ENCODE results near the gene ABCA12. TPM values are rescaled to one million over a fixed set of nuclear protein-coding genes. Genes with fewer than 3 reads are reported as not detected.

The ABCA12 gene
- total RNA-seq, 1 experiment from 2014 or later = 0.03 TPM

DNA sequence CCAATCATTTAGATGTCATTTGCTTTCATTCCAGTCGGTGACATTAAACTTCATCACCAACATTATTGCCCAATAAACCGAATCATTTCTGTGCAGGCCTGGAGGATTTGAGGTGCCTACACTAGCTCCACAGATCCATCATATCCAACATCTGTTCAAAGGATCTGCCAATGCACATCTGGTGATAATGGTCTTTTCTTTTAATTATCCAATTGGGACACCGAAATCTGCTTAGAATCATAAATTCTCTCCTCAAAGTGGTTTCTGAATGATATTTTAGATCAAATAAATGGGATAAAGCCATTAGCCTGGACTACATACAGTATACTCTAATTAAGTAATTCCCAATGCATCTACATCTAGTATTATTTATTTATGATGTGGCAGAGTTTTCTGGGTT, 85.6 kb downstream of the ABCA12 start:
- Histone ChIP-seq H3K4me1 (ENCODE audit: control insufficient read depth, insufficient read depth, low read length) (no peaks in the 10 kb centered on the region), H3K27me3 (ENCODE audit: control insufficient read depth, insufficient read depth, low read length) (no peaks in the 10 kb centered on the region), H3K36me3 (ENCODE audit: control insufficient read depth, insufficient read depth, low read length) (no peaks in the 10 kb centered on the region), H3K4me3 (ENCODE audit: low read depth in 2 of 2, low read length in 2 of 2) (no peak overlapping the region), H3K9me3 (ENCODE audit: control insufficient read depth, insufficient read depth, low read depth, low read length) (no peaks in the 10 kb centered on the region), H3K27ac (ENCODE audit: low read length) (no peak overlapping the region)
- ATAC-seq = no peak
- CTCF ChIA-PET = no interaction called here
- TF ChIP-seq, protein P1, sequence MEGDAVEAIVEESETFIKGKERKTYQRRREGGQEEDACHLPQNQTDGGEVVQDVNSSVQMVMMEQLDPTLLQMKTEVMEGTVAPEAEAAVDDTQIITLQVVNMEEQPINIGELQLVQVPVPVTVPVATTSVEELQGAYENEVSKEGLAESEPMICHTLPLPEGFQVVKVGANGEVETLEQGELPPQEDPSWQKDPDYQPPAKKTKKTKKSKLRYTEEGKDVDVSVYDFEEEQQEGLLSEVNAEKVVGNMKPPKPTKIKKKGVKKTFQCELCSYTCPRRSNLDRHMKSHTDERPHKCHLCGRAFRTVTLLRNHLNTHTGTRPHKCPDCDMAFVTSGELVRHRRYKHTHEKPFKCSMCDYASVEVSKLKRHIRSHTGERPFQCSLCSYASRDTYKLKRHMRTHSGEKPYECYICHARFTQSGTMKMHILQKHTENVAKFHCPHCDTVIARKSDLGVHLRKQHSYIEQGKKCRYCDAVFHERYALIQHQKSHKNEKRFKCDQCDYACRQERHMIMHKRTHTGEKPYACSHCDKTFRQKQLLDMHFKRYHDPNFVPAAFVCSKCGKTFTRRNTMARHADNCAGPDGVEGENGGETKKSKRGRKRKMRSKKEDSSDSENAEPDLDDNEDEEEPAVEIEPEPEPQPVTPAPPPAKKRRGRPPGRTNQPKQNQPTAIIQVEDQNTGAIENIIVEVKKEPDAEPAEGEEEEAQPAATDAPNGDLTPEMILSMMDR (IDR thresholded peaks at IDR 0.05) = no peak
- TF ChIP-seq, protein P2, sequence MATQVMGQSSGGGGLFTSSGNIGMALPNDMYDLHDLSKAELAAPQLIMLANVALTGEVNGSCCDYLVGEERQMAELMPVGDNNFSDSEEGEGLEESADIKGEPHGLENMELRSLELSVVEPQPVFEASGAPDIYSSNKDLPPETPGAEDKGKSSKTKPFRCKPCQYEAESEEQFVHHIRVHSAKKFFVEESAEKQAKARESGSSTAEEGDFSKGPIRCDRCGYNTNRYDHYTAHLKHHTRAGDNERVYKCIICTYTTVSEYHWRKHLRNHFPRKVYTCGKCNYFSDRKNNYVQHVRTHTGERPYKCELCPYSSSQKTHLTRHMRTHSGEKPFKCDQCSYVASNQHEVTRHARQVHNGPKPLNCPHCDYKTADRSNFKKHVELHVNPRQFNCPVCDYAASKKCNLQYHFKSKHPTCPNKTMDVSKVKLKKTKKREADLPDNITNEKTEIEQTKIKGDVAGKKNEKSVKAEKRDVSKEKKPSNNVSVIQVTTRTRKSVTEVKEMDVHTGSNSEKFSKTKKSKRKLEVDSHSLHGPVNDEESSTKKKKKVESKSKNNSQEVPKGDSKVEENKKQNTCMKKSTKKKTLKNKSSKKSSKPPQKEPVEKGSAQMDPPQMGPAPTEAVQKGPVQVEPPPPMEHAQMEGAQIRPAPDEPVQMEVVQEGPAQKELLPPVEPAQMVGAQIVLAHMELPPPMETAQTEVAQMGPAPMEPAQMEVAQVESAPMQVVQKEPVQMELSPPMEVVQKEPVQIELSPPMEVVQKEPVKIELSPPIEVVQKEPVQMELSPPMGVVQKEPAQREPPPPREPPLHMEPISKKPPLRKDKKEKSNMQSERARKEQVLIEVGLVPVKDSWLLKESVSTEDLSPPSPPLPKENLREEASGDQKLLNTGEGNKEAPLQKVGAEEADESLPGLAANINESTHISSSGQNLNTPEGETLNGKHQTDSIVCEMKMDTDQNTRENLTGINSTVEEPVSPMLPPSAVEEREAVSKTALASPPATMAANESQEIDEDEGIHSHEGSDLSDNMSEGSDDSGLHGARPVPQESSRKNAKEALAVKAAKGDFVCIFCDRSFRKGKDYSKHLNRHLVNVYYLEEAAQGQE (IDR thresholded peaks at IDR 0.05; ENCODE audit: insufficient read depth in 1 of 2, low read depth in 2 of 2, low read length in 1 of 2) = no peak
- TF ChIP-seq TCF7L2 (IDR thresholded peaks at IDR 0.05; ENCODE audit: low read depth, low read length) (no peak), POLR2AphosphoS5 (IDR thresholded peaks at IDR 0.05; ENCODE audit: low read depth, low read length) (no peak), SIN3A (IDR thresholded peaks at IDR 0.05; ENCODE audit: borderline replicate concordance, insufficient read depth, low read depth, low read length) (no peak)
- no peak for DNase-seq (ENCODE audit: low read depth, low spot score)
- BruUV-seq (replicated peaks) = no TSS peak
- POLR2A ChIA-PET = no interaction called here
- in situ Hi-C loops (cut with HindIII; ENCODE audit: low pct_unique_long_range_greater_than_20kb, low sequenced_read_pairs) (no loop called here), intact Hi-C loops (cut with micrococcal nuclease; ENCODE audit: unreplicated experiment) (no loop called here)

DNA sequence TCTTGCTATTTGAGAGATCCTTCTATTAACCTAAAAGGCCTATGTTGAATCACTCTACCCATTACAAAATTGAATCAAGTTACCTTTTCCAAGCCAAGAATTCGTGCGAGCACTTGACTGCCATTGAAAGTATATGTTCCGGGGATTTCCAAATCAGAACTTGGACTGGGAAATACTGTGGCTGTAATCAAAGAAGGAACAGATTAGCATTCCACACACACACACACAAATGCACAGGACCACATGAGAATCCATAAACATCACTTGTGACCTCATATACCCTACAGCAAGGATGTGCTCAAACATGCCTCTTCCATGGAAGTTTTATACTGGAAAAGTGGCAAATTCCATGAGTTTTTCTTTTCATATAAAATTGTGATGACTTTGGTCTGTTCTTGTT, 86.0 kb downstream of the ABCA12 start:
- POLR2A ChIA-PET = no interaction called here

More for the DNA sequence above, 86.0 kb downstream of the ABCA12 start:
- ATAC-seq (no peak), DNase-seq (ENCODE audit: low read depth, low spot score) (no peak)
- no peak for TF ChIP-seq SIN3A (IDR thresholded peaks at IDR 0.05; ENCODE audit: borderline replicate concordance, insufficient read depth, low read depth, low read length)
- no peak for TF ChIP-seq POLR2AphosphoS5 (IDR thresholded peaks at IDR 0.05; ENCODE audit: low read depth, low read length)
- TF ChIP-seq, protein P1 (IDR thresholded peaks at IDR 0.05) = no peak
- TF ChIP-seq TCF7L2 (IDR thresholded peaks at IDR 0.05; ENCODE audit: low read depth, low read length) = no peak
- TF ChIP-seq, protein P2 (IDR thresholded peaks at IDR 0.05; ENCODE audit: insufficient read depth in 1 of 2, low read depth in 2 of 2, low read length in 1 of 2) = no peak
- Histone ChIP-seq H3K27me3 (ENCODE audit: control insufficient read depth, insufficient read depth, low read length) (no peaks in the 10 kb centered on the region), H3K4me3 (ENCODE audit: low read depth in 2 of 2, low read length in 2 of 2) (no peak overlapping the region), H3K36me3 (ENCODE audit: control insufficient read depth, insufficient read depth, low read length) (no peaks in the 10 kb centered on the region), H3K4me1 (ENCODE audit: control insufficient read depth, insufficient read depth, low read length) (no peaks in the 10 kb centered on the region), H3K27ac (ENCODE audit: low read length) (no peak overlapping the region), H3K9me3 (ENCODE audit: control insufficient read depth, insufficient read depth, low read depth, low read length) (no peaks in the 10 kb centered on the region)
- intact Hi-C loops (cut with micrococcal nuclease; ENCODE audit: unreplicated experiment) (no loop called here), in situ Hi-C loops (cut with HindIII; ENCODE audit: low pct_unique_long_range_greater_than_20kb, low sequenced_read_pairs) (no loop called here)
- CTCF ChIA-PET = no interaction called here
- no TSS peak for BruUV-seq (replicated peaks)

Data from Panc1 (cell line).